NB4 (cell line): ENCODE results near the gene SPIN1.

Source experiments
- MYC ChIP-seq: IDR thresholded peaks from 2 replicates; pipeline ENCODE4 v1.6.1; 2011; ENCODE audit warnings: low read depth, low read length
- POLR2A ChIP-seq: IDR thresholded peaks from 2 replicates; pipeline ENCODE4 v1.6.1; 2011; ENCODE audit warnings: mild to moderate bottlenecking; ENCODE audit not compliant: insufficient read length; ENCODE audit errors: extremely low read depth
- TF ChIP-seq, protein P1 (sequence below): IDR thresholded peaks from one replicate; pipeline ENCODE4 v1.5.1; 2012; ENCODE audit warnings: low read depth, low read length

DNA sequence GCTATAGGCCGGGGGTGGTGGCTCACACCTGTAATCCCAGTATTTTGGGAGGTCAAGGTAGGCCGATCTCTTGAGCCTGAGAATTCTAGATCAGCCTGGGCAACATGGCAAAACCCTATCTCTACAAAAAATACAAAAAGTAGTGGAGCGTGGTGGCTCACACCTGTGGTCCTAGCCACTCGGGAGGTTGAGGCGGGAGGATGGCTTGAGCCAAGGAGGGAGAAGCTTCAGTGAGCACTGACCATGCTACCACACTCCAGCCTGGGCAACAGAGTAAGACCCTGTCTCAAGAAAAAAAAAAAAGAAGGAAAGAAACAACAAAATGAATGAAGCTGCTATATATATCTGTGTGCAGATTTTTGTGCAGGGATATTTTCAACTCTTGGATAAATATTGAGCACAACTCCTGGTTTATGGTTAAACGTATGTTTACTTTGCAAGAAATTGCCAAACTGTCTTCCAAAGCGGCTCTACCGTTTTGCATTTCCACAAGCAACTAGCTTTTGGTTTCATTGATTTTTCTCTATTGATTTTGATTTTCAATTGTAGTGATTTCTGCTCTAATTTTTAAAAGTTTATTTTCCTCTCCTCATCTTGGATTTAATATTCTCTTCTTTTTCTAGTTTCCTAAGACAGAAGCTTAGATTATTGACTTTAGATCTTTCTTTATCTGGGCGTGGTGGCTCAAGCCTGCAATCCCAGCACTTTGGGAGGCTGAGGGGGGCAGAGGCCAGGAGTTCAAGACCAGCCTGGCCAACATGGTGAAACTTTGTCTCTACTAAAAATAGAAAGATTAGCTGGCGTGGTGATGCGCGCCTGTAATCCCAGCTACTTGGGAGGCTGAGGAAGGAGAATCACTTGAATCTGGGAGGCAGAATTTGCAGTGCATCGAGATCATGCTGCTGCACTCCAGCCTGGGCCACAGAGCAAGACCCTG is 49.2 kb downstream of the SPIN1 start:
- TF ChIP-seq, protein P1, sequence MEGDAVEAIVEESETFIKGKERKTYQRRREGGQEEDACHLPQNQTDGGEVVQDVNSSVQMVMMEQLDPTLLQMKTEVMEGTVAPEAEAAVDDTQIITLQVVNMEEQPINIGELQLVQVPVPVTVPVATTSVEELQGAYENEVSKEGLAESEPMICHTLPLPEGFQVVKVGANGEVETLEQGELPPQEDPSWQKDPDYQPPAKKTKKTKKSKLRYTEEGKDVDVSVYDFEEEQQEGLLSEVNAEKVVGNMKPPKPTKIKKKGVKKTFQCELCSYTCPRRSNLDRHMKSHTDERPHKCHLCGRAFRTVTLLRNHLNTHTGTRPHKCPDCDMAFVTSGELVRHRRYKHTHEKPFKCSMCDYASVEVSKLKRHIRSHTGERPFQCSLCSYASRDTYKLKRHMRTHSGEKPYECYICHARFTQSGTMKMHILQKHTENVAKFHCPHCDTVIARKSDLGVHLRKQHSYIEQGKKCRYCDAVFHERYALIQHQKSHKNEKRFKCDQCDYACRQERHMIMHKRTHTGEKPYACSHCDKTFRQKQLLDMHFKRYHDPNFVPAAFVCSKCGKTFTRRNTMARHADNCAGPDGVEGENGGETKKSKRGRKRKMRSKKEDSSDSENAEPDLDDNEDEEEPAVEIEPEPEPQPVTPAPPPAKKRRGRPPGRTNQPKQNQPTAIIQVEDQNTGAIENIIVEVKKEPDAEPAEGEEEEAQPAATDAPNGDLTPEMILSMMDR = no peak
- TF ChIP-seq POLR2A = no peak
- no peak for TF ChIP-seq MYC
